Erythroblast (primary cell): ENCODE data around the gene MAB21L2.

Experiments used
- DNase-seq, 2 experiments: peaks; one replicate each; lab custom pipeline; 2025; lab: John Stamatoyannopoulos, UW
- GATA1 ChIP-seq: IDR thresholded peaks from 2 replicates; pipeline ENCODE4 v1.6.1; 2011; ENCODE audit warnings: low read depth, mild to moderate bottlenecking, control low read depth, low read length, moderate library complexity
- POLR2A ChIP-seq: IDR thresholded peaks from 2 replicates; pipeline ENCODE4 v1.6.1; 2011; ENCODE audit warnings: mild to moderate bottlenecking, low read length

MAB21L2 gene

GRCh38 chr4:150567070-150567469 is 14.9 kb upstream of the MAB21L2 start:
- no peak for DNase-seq
- no peak for TF ChIP-seq POLR2A
- no peak for TF ChIP-seq GATA1

- TF ChIP-seq POLR2A (no peak), GATA1 (no peak)
- DNase-seq = no peak
Observed at GRCh38 chr4:150569384-150569987, 12.5 kb upstream of the MAB21L2 start.

- DNase-seq = no peak
- TF ChIP-seq POLR2A (no peak), GATA1 (no peak)
Observed at GRCh38 chr4:150569998-150570535, 11.9 kb upstream of the MAB21L2 start.

GRCh38 chr4:150570862-150571261 is 11.1 kb upstream of the MAB21L2 start:
- no peak for TF ChIP-seq GATA1
- no peak for TF ChIP-seq POLR2A
- no peak for DNase-seq

- TF ChIP-seq GATA1 = no peak
- no peak for TF ChIP-seq POLR2A
- DNase-seq = peak; percentile 16 to 36
Observed at GRCh38 chr4:150572704-150573504, 9.0 kb upstream of the MAB21L2 start.

- TF ChIP-seq POLR2A = no peak
- TF ChIP-seq GATA1 = no peak
- no peak for DNase-seq
Observed at GRCh38 chr4:150573534-150573933, 8.4 kb upstream of the MAB21L2 start.

GRCh38 chr4:150574678-150575077 is 7.3 kb upstream of the MAB21L2 start:
- DNase-seq = no peak

GRCh38 chr4:150577796-150578195 is 4.2 kb upstream of the MAB21L2 start:
- TF ChIP-seq POLR2A = no peak
- no peak for TF ChIP-seq GATA1
- no peak for DNase-seq

More at GRCh38 chr4:150574678-150575077, 7.3 kb upstream of the MAB21L2 start:
- TF ChIP-seq GATA1 = no peak
- no peak for TF ChIP-seq POLR2A

- TF ChIP-seq POLR2A = no peak
- TF ChIP-seq GATA1 = no peak
- no peak for DNase-seq
Observed at GRCh38 chr4:150578745-150579501, 3.0 kb upstream of the MAB21L2 start.

GRCh38 chr4:150579551-150580234 is 2.3 kb upstream of the MAB21L2 start:
- DNase-seq = no peak
- TF ChIP-seq GATA1 = no peak
- no peak for TF ChIP-seq POLR2A

GRCh38 chr4:150580306-150580705 is 1.6 kb upstream of the MAB21L2 start:
- DNase-seq = no peak
- TF ChIP-seq GATA1 = no peak
- no peak for TF ChIP-seq POLR2A

- no peak for DNase-seq
- no peak for TF ChIP-seq GATA1
- no peak for TF ChIP-seq POLR2A
Observed at GRCh38 chr4:150581056-150581605, 820 bp upstream of the MAB21L2 start.

- DNase-seq = no peak
- TF ChIP-seq POLR2A = no peak
- TF ChIP-seq GATA1 = no peak
Observed at GRCh38 chr4:150581641-150582051, 305 bp upstream of the MAB21L2 start.
